Motor neuron (in vitro differentiated cells): ENCODE results near the gene CD72. TPM values are rescaled to one million over a fixed set of nuclear protein-coding genes. Genes with fewer than 3 reads are reported as not detected.
A peak's percentile ranks its signal among the peaks of the same experiment; 100 is the strongest.
"Not testable (repeated sequence)": the region's sequence is repeated elsewhere in the genome, so short reads cannot be mapped to it uniquely, and the experiment has no call there.

Source experiments
- ATAC-seq, 8 experiments: fragments of 200-7000 bp; cut with Tn5 transposase; replicated peaks in 6 of 8; 2 replicates each; pipeline ENCODE4 v1.8.0; 2021; ENCODE audit warnings: mild to moderate bottlenecking in 8 of 8, moderate library complexity in 8 of 8
- H3K27ac ChIP-seq, 2 donors: fragments of 250-450 bp; sonication (Bioruptor Pico); 2 replicates each; pipeline ENCODE4 v1.9.0; 2021; ENCODE audit warnings: antibody characterized with exemption in 2 of 2, mild to moderate bottlenecking in 2 of 2, moderate library complexity in 1 of 2
- H3K4me1 ChIP-seq, 2 donors: fragments of 250-450 bp; sonication (Bioruptor Pico); replicated peaks in 1 of 2; 2 replicates each; pipeline ENCODE4 v1.6.1; 2021; ENCODE audit warnings: antibody characterized with exemption in 2 of 2, mild to moderate bottlenecking in 2 of 2, moderate library complexity in 1 of 2
- H3K4me3 ChIP-seq, 5 donors: fragments of 250-450 bp; sonication (Bioruptor Pico); 2 replicates each; pipeline ENCODE4 v1.9.0; 2021; ENCODE audit warnings: antibody characterized with exemption in 5 of 5, mild to moderate bottlenecking in 5 of 5, moderate library complexity in 4 of 5
- WGBS, 10 experiments: fragments of 450-650 bp; shearing (Covaris generic); methylation state at CpG; one replicate each; pipeline ENCODE4 v1.0.0; 2022; 5-methylcytosine and 5-hydroxymethylcytosine counted together
- in situ Hi-C, 9 experiments: fragments of 400-800 bp; cut with MboI; loops; one replicate each; pipeline ENCODE4 v1.15.0; 2021; ENCODE audit warnings: low sequenced_read_pairs in 9 of 9, low pct_unique_long_range_greater_than_20kb in 2 of 9; ENCODE audit not compliant: unreplicated experiment in 9 of 9
- total RNA-seq, 8 experiments: library from RNA; unstranded; fragments of 300-600 nt; gene quantifications; 2 replicates each; pipeline versions ENCODE4 v1.2.3 to v1.2.4, GENCODE V29; 2022

Gene CD72
- total RNA-seq, 8 experiments from 2014 or later = 0.50 to 3.8 (median 1.3) TPM

DNA sequence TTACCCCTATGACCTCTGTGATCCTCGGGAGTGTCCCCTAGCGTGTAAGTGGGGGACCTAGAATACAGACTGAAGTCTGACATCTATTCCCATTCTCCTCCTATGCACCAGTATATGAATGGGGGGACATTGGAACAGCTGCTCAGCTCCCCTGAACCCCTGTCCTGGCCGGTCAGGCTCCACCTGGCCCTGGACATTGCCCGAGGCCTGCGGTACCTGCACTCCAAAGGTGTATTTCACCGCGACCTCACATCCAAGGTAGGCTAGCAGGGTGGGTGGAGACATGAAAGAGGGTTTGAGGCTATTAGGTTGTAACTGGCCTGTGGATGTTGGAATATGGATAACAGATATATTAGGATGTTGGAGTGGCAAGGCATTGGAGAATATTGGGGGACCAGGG lies 11.5 kb downstream of the CD72 start:
- peak overlapping the region in 3 of 5 donors; percentile 62 to 94 (median 93) for H3K4me3 ChIP-seq
- H3K4me1 ChIP-seq = peaks cover 11 to 17% of the 10 kb centered on the region in 2 donors
- no peak for ATAC-seq
- no peak overlapping the region for H3K27ac ChIP-seq
- in situ Hi-C loops = loop anchor here in 1 of 9 experiments (25.0 kb wide), 1 partner anchor 94 kb away; no protein-coding TSS in a partner anchor
- 47 to 100% (median 92%) methylated on average over 1 to 4 of the region's 7 CpGs; no CpG with 5 or more reads in 2 of the 10 experiments for WGBS, 10 experiments

DNA sequence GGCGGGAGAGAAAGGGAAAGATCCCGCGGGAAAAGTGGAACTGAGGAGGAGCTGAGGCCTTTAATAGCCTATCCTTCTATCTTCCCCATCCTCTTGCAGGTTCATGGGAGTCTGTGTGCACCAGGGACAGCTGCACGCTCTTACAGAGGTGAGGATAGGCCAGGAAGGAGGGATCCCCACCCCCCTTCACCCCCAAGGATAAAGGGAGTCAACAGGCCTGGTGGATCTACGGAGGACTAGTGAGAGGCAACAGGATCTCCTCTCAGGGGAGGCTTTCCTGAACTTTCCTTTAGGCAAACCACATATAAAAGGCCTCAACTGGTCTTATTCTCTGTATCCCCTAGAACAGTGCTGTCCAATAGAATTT lies 12.1 kb downstream of the CD72 start:
- WGBS, 10 experiments = 0 to 20% (median 0%) methylated on average over 1 to 4 of the region's 5 CpGs; no CpG with 5 or more reads in 2 of the 10 experiments
- H3K27ac ChIP-seq = peak overlapping the region; percentile 85 to 90
- H3K4me3 ChIP-seq = peak overlapping the region; percentile 62 to 97 (median 94)
- no peak for ATAC-seq
- in situ Hi-C loops = loop anchor here in 1 of 9 experiments (25.0 kb wide), 1 partner anchor 94 kb away; no protein-coding TSS in a partner anchor
- peaks cover 11 to 17% of the 10 kb centered on the region in 2 donors for H3K4me1 ChIP-seq

DNA sequence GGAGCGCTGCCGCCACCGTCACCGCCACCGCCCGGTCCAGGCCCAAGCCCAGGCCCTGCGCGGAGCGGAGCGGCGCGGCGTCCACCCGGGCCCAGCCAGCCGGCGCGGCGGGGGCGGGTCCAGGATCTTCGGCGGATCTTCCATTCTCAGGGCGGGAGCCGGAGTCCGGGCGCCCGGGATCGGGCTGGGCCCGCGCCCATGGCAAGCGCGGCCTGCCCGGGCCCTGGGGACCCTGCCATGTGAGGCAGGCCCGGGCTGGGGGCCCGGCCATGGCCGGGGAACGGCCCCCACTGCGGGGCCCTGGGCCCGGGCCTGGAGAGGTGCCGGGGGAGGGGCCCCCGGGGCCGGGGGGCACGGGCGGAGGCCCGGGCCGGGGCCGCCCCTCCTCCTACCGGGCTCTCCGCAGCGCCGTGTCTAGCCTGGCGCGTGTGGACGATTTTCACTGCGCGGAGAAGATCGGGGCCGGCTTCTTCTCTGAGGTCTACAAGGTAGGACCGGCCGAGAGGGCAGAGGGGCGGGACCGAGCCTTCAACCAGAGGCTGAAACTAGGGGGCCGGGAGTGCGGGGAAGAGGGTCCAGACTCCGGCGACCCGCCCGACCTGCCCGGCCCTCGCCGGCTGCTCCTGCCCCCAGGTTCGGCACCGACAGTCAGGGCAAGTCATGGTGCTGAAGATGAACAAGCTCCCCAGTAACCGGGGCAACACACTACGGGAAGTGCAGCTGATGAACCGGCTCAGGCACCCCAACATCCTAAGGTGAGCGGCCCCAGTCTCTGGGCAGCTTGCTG lies 12.7 kb downstream of the CD72 start:
- 0 to 7% methylated on average over 3 of the region's 76 CpGs; no CpG with 5 or more reads in 8 of the 10 experiments for WGBS, 10 experiments
- in situ Hi-C loops = loop anchor here in 1 of 9 experiments (25.0 kb wide), 1 partner anchor 93 kb away; no protein-coding TSS in a partner anchor
- ATAC-seq = peak in 7 of 8 experiments; percentile 3 to 22 (median 5)
- H3K4me3 ChIP-seq = peak overlapping the region; percentile 62 to 97 (median 94)
- peaks cover 11 to 17% of the 10 kb centered on the region in 2 donors for H3K4me1 ChIP-seq
- peak overlapping the region; percentile 85 to 90 for H3K27ac ChIP-seq

DNA sequence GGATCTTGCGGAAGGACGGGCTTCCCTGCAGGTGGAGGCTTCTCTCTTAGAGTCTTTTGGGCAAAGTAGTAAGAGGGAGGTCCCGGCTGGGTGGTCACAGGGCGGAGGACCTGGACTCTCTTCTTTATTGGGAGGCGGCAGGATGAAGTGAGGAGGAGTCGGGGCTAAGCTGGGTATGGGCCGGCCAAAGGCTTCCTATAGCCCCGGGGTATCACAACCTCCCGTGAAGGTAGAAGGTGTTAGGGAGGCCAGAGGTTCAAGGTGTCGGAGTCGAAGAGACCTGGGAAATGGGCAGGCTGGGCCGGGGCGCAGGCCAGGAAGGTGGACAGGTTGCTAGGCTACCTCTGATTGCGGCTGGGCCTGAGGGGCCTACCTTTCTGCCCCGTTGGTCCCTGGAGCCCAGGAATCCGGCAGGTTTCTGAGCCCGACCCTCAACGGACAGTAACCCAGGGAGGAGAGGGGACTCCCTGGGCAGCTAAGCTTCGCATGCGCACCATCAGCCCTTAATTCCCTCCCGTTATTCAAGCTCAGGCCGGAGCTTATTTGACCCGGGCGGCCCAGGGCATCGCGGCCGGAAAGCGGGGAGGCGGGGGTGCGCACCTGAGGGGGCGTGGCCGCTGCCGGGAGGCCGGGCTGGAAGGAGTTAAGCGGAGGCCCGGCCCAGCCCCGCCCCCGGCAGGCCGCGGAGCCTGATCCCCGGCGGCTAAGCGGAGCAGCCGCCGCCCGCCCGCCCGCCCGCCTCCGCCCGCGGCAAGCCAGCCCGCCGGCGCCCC lies 13.4 kb downstream of the CD72 start, which contains the start of gene TESK1:
TSS of gene TESK1 (plus strand) at position 685 of the 773 bp plus-strand sequence. CDS start 358 bp downstream, outside the sequence.
- peaks cover 11 to 17% of the 10 kb centered on the region in 2 donors for H3K4me1 ChIP-seq
- peak within 1 kb of the TSS; percentile 62 to 97 (median 94) for H3K4me3 ChIP-seq
- in situ Hi-C loops = loop anchor here in 1 of 9 experiments (25.0 kb wide), 1 partner anchor 92 kb away; no protein-coding TSS in a partner anchor
- WGBS, 10 experiments = 0 to 8% (median 0%) methylated on average over 1 to 4 of the region's 55 CpGs; no CpG with 5 or more reads in 4 of the 10 experiments
- H3K27ac ChIP-seq = peak within 1 kb of the TSS; percentile 85 to 90
- peak; percentile 10 to 34 (median 21) for ATAC-seq

DNA sequence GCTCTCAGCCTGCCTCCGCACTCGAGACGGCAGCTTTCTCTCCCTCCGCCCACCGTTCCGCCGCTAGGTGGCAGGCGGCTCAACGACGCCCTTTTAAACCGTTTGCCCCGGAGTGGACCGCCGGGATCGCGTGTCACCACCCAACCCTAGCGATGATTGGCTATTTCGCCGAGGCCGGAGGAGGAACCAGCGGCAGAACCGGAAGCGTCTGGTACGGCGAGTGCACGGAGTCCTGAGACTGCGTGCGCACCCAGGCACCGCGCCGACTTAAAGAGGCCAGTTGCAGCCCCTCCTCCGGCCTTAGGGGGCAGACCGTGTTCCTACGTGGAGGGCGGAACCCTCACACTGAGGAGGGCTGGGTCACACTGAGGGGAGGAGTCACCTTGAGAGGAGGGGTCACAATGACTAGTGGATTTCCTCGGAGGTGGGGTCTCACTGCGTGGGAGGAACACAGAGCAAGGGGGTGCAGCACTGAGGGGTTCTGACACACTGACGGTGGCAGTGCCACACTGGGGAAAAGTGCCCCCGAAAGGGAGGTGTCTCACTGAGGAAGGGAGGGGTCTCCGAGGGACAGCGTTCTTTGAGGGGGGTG lies 14.1 kb downstream of the CD72 start:
- 0% methylated on average over 3 to 9 of the region's 41 CpGs; no CpG with 5 or more reads in 6 of the 10 experiments for WGBS, 10 experiments
- ATAC-seq = peak; percentile 79 to 90 (median 89)
- Histone ChIP-seq H3K27ac (peak overlapping the region; percentile 85 to 90), H3K4me1 (peaks cover 11 to 17% of the 10 kb centered on the region in 2 donors), H3K4me3 (peak overlapping the region; percentile 62 to 97 (median 94))
- in situ Hi-C loops = loop anchor here in 1 of 9 experiments (25.0 kb wide), 1 partner anchor 92 kb away; no protein-coding TSS in a partner anchor

DNA sequence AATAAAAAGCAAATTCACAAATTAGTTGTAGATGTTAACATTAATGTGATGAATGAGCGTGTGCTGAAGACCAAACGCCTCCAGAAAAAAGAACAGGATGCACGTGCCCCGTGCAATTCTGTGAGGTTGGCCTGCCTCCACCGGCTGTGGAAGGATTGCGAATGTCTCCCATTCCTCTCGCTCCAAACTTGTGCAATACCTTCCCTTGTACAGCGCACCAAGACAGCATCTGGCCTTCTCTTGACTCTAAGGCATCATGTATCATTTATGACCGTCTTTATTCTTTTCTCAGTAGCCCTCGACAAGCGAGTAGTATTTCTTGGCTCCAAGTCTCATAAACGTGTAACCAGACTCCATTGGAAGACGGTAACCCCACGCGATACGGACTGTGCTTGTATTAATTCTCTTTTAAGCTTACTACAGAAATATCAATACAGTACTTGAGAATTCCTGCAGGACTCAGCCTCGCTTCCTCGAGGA lies 14.7 kb downstream of the CD72 start:
- peak overlapping the region; percentile 34 to 42 (median 36) for H3K4me3 ChIP-seq
- peak overlapping the region; percentile 74 to 79 for H3K27ac ChIP-seq
- H3K4me1 ChIP-seq = peaks cover 11 to 17% of the 10 kb centered on the region in 2 donors
- WGBS, 10 experiments = 0 to 80% (median 19%) methylated on average over 2 to 14 of the region's 18 CpGs; no CpG with 5 or more reads in 1 of the 10 experiments
- in situ Hi-C loops = loop anchor here in 1 of 9 experiments (25.0 kb wide), 1 partner anchor 91 kb away; no protein-coding TSS in a partner anchor
- peak in 4 of 8 experiments; percentile 0 to 9 (median 4) for ATAC-seq

DNA sequence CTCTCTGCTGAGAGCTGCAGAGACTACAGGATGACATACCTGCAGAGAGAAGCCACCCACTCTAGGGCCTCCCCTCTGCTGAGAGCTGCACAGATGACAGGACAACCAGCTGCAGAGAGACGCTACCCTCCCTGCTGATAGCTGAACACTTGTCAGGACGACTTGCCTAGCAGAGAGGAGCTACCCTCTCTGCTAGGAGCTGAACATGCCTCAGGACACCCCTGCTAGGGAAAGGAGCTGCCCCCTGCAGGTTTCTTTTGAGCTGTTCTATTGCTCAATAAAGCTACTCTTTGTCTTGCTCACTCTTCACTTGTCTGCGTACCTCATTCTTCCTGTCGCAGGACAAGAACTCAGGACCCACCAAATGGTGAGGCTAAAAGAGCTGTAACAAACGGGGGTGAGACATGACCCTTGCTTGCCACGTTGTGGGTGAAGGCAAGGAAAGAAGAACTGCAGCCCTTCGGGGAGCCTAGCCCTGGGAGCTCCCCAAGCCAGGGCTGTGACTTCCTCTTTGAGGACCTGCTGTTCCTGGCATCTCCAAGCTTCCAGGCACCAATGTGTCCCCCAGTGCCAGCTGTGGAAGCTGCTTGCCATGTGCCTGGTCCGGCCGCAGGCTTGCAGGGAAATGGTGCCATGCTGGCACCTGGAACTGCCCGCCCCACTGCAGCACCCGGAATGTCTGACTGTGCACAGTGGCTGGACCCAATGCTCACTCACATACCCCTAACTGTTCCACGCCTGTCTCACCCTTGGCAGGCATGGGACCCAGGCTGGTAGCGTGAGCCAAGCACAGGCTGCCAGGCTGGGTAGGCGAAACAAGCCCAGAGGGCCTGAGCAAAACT lies 18.2 kb downstream of the CD72 start:
- WGBS, 10 experiments = 58 to 82% (median 66%) methylated on average over 2 to 9 of the region's 14 CpGs; no CpG with 5 or more reads in 3 of the 10 experiments
- Histone ChIP-seq H3K4me3 (no peak overlapping the region), H3K27ac (no peak overlapping the region), H3K4me1 (peaks cover 4 to 8% of the 10 kb centered on the region in 2 donors)
- in situ Hi-C loops = loop anchor here in 1 of 9 experiments (25.0 kb wide), 1 partner anchor 88 kb away; no protein-coding TSS in a partner anchor
- no peak for ATAC-seq

DNA sequence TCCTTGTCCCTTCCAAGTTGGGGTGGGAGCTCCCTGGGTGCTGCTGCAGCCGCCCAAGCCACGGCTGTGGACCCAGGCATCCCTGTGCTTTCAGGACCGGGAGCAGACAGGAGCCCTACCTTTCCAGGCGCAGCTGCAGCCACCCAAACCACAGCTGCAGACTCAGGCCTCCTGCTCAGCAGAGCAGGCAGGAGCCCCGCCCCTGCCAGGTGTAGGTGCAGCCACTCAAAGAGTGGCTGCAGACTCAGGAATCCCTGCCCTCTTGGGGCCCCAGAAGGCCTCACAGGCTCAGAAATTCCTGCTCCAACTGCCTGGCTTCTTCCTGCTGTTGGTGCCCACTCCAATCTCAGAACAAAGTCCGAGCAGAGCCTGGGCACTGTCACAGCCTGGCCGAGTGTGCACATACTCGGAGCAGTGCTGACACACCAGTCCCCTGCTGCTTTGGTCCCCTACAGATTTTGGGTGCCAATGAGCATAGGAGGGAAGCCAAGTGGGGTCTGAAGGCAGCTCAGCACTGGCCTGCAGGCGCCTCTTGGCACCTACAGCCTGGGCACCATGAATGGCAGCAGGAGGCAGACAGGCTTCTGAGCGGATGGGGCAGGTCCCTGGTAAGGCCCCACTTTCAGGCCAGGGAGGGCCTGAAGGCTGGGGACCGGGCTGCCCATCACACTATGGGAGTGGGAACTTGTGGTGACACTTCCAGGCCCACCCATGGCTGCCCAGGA lies 19.2 kb downstream of the CD72 start:
- 70 to 90% (median 80%) methylated on average over 1 to 3 of the region's 11 CpGs; no CpG with 5 or more reads in 4 of the 10 experiments for WGBS, 10 experiments
- H3K4me1 ChIP-seq = peaks cover 4 to 8% of the 10 kb centered on the region in 2 donors
- in situ Hi-C loops = no loop called here
- ATAC-seq = no peak
- H3K4me3 ChIP-seq = no peak overlapping the region
- H3K27ac ChIP-seq = no peak overlapping the region

DNA sequence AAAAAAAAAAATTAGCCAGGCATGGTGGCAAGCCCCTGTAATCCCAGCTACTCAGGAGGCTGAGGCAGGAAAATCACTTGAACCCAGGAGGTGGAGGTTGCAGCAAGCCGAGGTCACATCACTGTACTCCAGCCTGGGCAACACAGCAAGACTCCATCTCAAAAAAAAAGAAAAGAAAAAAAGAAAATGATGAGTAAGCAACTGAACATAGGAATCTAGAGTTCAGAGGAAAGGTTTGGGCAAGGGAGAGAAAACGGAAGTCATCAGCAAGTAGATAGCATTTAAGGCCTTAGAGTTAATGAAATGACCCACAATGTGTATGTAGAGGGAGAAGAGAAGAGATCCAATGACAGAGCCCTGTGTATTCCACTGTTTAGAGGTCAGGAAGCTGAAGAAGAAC lies 21.3 kb downstream of the CD72 start:
- H3K4me3 ChIP-seq, ATAC-seq, H3K27ac ChIP-seq, in situ Hi-C loops, H3K4me1 ChIP-seq: not testable (repeated sequence)
- 37 to 100% (median 87%) methylated on average over 1 to 2 of the region's 2 CpGs for WGBS, 10 experiments

DNA sequence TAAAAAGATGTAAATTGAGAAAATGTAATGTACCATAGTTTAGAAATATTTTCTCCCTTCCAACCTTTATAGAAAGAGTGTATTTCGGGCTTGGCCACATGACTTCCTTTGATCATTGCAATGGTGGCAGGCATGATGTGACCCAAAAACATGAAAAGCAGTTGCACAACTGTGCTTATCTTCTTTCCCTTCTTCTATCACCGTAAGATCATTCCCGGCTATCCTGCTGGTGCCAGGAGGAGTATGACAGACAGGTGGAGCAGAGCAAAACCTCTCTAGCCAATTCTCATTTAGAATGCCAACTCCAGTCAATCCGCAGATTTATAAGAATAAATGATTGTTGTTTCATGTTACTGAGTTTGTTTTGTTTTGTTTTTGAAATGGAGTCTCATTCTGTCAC lies 23.7 kb downstream of the CD72 start:
- in situ Hi-C loops = no loop called here

DNA sequence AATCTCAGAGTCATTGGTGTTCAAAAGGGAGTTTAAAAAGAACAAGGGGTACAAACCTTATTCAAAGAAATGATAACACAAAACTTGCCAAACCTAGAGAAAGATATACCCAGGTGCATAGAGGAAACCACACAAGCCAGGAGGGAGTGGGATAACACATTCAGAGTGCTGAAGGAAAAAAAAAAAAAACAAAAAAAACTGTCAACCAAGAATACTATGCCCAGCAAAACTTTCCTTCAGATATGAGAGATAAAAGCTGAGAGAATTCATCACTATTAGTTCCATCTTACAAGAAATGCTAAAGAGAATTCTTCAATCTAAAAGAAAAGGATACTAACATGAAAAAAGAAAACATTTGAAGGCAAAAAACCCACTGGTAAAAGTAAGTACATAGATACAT lies 24.6 kb downstream of the CD72 start:
- in situ Hi-C loops = no loop called here
- no peak overlapping the region for H3K27ac ChIP-seq
- no peaks in the 10 kb centered on the region for H3K4me1 ChIP-seq
- no peak for ATAC-seq
- no peak overlapping the region for H3K4me3 ChIP-seq

More for the DNA sequence above, 23.7 kb downstream of the CD72 start:
- Histone ChIP-seq H3K27ac (no peak overlapping the region), H3K4me3 (no peak overlapping the region), H3K4me1 (no peaks in the 10 kb centered on the region)
- no peak for ATAC-seq
- 57 to 100% (median 90%) methylated on average over 1 to 4 of the region's 4 CpGs; no CpG with 5 or more reads in 1 of the 10 experiments for WGBS, 10 experiments
